HG03520 (cell line): Measurements from ENCODE around the gene TSNAXIP1.
A peak's percentile ranks its signal among the peaks of the same experiment; 100 is the strongest.
"Not testable (repeated sequence)": the region's sequence is repeated elsewhere in the genome, so short reads cannot be mapped to it uniquely, and the experiment has no call there.

ENCODE experiments used
- ATAC-seq: cut with Tn5 transposase; IDR thresholded peaks from one replicate; pipeline ENCODE4 v1.9.1; 2021; ENCODE audit warnings: mild to moderate bottlenecking, moderate library complexity; ENCODE audit not compliant: unreplicated experiment

Gene TSNAXIP1

DNA sequence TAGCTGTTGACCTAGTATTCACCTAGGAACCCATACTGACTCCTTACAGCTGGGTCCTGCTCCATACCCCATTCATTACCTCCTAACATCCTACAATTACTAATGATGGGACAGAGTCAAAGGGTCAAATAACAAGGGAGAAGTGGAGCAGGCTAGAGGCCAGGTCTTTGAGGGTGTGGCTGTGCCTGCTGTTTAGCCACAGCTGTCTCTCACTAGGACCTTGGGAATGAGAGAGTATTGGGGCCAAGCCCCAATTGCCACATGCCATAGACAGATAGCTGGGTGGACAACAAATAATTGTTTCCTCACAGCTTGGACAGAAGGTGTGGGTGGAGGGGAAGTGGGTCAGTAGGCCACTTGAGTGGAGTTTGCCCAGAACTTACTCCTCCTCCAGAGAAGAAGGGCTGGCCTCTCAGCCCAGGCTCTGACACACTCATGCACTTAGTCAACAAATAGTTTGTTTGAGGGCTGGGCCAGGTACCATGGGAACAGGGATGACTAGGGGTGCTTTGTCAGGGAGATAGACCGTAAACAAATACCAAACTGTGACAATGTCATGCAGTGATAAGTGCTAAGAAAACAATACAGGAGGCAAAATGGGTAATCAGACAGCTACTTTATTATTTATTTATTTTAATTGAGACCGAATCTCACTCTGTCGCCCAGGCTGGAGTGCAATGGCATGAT, 51.0 kb downstream of the TSNAXIP1 start:
- ATAC-seq: no peak

DNA sequence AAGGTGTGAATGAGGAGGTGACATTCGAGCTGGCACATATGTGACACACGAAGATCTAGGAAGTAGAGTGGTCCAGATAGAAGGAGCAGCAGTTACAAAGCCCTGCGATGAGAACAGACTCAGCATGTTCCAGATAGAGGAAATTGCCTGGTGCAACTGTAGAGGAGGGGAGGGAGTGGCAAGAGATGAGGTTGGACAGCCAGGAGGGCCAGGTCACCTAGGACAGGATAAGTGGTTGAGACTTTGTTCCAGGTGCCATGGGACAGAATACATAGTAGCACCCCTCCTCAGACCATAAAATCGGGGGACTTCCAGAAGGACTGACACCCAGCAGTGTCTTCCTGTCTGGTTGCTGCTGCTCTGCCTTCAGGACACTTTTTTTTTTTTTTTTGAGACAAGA, 51.8 kb downstream of the TSNAXIP1 start:
- ATAC-seq: no peak

DNA sequence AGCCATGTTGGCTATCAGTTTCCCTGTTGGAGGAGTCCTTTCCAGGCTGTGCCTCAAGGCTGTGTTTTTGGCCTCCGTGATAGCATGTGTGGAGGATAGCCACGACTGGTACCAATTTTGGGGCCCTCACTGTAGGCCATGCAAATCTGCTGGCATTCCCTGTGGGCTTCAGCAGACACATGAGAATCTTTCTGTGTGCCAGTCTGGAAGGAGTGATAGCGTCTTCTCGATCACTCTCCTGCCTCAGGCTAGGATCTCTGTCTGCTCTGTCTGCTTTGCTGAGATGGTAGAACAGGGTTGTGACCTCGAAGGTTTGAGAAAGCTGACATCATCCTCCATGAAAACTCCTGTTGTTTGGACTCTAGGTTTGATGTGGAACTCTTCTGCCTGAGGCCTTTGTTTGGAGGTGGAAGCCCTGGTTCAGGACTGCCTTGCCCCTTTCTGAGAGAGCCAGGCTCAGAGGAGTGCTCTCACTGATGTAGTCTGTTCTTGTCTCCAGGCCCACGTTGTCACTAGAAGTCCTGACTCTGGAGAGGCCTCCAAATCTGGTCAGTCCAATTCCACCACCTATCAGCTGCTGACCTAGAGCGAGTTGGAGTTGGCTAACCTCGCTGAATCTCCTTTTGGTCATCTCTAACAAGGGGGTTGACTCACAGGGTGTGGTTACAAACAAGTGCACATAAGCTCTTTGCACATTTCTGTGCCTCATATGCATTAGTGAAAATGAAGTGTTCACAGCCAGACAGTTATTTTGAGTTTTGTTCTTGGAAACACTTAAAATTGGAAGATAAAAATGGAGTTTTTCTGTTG, 54.1 kb downstream of the TSNAXIP1 start:
- ATAC-seq: no peak

DNA sequence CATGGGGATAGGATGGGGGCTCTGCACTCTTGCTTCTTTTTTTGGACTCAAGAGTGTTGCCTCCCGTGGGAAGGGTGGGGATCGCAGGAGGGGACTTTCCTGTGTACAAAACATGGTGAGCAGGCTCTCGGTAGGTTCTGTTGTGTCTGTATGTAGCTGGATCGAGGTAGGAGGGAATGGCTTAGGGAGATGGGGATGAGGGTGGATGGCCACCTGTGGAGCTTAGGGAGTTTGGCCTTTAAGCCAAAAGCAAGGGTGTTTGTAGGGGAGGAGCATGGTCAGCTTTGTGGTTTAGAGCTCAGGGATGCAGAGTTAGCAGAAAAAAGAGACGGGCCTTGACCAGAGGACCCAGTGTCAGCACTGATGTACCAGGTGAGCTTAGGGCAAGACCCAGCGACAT, 55.2 kb downstream of the TSNAXIP1 start:
- ATAC-seq: no peak

DNA sequence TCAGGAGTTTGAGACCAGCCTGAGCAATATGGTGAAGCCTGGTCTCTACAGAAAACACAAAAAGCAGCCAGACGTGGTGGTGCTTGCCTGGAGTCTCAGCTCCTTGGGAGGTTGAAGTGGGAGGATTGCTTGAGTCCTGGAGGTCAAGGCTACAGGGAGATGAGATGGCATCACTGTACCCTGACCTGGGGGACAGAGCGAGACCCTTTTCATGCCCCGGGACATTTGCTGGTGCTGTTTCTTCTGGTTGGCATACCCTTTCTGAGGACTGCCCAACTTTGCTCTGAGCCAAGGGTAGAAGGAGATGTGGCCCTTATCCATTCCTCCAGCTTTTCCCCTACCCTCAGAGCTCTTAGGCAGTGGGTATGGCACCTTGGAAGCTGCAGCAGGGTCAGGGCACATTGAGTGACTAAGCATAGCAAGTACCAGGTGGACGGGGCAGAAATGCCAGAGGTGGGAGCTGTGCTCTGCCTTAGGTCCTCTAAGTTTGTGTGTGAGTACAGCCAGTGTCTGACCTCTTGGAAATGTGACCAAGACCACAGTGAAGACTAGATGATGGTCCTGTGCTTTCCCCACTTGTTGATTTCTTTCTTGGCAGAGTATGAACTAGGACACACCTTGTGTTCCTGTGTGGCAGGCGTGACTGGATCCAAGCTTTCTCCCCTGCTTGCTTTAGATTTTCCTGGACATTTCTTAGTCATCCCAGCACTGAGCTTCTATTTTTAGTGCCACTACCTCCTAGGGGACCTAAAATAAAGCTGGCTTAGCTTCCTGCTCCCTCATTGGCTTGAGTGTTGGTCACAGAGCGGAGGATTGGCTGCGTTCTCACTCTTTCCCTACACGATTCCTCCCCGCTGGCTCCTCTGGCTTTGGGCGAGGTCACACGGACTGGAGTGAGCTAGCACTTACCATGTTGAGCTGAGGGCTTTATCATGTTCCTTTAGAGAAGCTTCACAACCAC, 56.2 kb downstream of the TSNAXIP1 start:
- no peak for ATAC-seq

DNA sequence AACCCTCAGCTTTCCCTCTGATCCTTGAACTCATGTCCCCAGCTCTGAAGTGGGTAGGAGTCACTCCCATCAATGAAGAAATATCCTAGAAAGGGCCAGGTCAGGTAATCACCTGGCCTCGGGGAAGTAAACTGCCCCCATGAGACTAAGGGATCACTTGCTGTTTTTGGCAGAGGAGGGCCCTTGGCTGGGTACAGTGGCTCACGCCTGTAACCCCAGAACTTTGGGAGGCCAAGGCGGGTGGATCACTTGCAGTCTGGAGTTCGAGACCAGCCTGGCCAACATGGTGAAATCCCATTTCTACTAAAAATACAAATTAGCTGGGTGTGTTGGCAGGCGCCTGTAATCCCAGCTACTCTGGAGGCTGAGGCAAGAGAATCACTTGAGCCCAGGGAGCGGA, 57.4 kb downstream of the TSNAXIP1 start:
- not testable (repeated sequence) for ATAC-seq

DNA sequence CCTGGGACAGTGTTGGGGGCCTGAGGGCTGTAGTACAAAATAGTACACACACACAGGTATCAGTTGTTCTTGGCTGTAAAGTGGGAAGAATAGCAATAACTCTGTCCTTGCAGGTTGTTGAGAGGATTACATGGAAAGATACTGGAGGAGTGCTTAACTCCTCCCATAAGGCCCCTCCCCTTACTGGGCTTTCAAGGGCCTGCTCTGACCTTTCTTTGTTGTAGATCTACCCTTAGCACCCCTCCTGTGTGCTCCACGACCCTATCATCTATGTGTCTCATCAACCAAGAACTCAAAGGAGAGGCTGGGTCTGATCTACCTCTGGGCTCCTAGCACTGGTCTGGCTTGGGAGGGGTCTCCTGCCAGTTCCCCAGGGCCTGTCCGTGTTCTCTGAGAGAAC, 57.9 kb downstream of the TSNAXIP1 start:
- no peak for ATAC-seq

DNA sequence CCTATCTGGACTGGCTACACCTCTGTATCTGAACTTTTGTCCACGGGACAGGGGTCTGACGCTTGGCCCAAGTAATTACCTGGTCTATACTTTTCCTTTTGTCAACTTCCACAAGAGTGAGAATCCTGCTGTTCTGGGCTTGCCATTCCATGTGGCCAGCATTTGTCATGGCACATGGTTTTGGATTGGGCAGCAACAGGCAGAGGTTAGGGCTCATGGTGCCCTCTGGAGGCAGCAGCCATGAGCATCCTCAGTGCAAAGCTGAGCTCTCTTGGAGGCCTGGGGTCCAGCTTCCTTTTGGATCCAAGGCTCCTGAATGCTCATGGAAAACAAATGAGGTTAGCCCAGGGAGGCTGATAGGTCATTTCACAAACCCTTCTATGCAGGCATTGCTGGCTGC, 58.6 kb downstream of the TSNAXIP1 start:
- ATAC-seq: no peak

DNA sequence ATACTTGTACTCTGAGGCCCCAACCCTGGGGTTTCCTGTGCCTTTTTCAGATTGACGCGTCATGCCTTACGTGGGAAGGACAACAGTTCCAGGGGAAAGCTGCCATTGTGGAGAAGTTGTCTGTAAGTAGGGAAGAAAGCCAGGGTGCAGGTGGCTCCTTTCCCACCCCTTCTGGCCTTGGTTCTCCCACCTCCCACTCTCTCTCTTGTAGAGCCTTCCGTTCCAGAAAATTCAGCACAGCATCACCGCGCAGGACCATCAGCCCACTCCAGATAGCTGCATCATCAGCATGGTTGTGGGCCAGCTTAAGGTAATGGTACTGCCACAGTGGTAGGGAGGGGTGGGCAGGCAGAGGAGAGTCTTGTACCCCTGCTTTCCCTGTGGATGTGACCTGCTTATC, 61.6 kb downstream of the TSNAXIP1 start:
- ATAC-seq: no peak

DNA sequence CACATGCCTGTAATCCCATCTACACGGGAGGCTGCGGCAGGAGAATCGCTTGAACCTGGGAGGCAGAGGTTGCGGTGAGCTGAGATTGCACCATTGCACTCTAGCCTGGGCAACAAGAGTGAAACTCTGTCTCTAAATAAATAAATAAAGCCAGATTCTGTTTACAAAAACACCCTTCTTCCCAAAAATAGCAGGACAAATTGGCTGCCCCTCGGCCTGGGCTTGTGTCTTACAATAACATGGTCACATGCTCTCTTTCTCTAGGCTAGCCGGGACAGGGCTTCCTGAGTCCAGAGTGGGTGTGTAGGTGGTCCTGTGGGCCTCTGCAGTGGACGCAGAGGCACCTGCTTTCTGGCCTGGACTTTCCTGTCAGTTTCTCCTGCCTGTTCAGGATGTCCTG, 63.0 kb downstream of the TSNAXIP1 start:
- no peak for ATAC-seq

DNA sequence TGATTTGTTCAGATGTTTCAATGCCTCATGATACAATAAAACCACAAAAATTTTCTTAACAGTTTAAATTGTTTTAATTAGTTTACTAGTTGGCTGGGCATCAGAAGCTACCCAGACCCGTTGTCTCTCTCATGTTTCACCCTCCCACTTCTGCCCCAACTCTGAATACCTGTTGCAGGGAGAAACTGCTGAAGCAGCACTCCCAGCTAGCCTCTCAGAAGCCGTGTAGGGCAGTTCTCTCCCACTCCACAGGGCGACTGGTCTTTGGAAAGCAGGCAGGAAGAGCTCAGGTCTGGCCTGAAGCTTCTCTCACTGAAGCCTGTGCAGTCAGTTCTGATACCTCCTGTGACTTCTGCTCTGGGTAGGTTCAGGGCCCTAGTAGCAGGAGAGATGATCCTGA, 64.6 kb downstream of the TSNAXIP1 start:
- no peak for ATAC-seq

DNA sequence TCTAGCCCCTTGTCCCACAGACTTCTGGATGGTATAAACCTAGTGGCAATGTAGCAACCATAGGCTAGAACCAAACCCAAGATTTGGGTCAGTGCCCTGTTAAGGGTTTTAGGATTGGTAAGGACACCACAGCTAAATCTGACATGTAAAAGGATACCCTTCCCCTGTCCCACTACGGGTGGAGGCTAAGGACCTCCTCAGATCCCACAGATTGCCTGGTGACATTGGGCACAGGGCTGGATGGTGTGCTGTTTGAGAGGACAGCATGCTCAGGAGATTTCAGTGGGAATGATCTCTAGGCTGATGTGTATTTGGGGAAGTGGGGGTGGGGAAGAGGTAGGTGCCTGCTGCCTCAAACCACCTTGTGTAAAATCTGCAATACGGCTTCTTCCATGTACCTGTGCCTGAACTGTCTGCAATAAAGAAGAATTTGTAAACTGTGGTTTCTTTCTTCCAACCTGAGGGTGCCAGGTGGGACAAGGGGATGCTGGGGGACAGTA, 65.5 kb downstream of the TSNAXIP1 start:
- ATAC-seq: no peak

DNA sequence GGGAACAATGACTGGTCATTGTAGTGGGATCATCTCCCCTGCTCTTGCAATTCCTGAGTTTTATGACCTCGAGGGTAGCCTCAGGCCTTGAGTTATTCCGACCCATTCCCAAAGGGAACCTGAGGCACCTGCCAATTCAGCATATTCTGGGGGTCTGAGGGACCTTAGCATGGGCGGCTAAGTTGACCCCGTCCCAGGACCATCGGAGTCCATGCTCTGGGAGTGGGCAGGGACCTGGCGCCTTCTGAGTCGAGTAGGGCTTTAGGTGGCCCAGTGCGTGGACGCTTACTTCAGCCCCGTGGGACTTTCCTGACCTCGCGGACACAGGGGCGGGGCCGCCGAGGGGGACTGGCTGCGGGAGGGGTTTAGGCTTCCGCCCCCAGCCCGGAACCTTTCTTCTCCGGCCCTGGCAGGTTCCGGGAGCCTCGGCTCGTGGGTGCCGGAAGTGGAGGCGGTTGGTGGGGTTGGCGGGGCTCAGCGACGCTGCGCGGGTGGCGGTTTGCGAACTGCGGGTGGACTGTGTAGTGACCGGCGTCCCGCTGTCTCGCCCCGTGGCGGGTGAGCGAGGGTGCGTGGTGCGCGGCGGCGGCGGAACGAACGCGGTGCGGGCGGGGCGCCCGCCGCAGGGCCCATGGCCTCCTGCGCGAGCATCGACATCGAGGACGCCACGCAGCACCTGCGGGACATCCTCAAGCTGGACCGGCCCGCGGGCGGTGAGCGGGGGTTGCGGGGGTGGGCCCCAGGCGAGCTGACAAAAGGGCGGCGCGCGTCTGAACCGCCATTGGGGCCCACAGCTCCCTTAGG, 66.1 kb downstream of the TSNAXIP1 start, which contains the start of gene EDC4:
EDC4 (plus strand) TSS at position 422 of the 804 bp plus-strand sequence; CDS start at position 632, 210 bp downstream.
- ATAC-seq: peak; percentile 66

DNA sequence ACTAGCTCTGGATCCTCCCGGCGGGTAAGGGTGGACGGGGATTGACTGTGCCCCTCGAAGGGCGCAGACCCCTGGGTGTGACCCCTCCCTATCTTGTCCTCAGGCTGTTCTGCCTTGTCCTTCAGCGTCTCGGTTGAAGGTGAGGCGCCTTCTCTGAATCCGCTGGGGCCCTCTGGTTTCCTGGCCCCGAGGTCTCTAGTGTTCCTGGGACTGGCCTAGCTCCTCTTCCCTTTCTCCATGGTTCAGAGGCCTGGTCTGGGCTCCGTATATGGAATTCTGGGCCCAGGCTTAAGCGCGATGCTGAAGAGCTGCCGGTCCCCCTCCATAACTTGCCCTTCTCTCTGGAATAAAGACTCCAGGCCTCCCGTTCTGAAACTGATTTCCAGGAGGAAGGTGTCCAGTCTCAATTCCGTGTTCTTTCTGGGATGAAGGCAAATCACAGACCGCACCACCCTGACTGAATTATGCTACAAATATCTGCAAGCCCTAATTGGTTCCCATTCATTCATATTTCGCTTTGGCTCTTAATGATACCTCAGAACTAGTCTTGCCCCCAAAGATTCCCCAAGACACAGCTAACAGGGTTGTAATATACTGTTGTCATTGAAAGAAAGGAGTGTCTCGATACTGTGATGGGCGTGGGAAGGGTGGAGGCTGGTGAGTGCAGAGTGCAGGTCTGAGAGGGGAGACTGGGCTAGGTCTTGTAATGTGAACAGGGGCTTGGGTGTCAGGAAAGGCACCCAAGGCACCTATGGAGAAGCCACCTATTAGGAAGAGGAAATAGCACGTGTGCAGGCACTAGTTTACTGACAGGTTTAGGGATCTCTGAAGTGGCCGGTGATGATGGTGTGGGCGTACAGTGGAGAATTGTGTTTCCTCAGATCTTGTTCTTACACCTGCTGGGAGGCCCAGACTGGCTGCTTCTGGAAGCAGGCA, 67.0 kb downstream of the TSNAXIP1 start:
- peak; percentile 11 for ATAC-seq

DNA sequence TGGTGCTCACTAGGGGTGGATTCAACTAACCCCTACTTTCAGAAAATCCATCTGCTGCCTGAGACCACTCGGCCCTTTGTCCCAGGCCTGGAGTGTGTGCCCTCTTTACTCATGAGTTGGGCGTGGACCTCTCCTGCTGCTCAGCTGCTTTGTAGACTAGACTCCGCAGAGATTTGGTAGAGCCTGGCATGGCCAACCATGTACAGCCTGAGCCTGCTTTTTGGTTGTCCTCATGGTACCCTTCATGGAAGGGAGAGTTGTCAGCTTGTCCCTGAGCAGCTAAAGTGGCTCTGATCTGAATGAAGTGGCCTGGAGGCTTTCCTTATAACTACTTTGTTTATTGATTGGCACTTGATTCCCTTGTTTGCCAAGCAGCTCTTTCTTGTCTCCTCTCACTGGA, 67.7 kb downstream of the TSNAXIP1 start:
- no peak for ATAC-seq

DNA sequence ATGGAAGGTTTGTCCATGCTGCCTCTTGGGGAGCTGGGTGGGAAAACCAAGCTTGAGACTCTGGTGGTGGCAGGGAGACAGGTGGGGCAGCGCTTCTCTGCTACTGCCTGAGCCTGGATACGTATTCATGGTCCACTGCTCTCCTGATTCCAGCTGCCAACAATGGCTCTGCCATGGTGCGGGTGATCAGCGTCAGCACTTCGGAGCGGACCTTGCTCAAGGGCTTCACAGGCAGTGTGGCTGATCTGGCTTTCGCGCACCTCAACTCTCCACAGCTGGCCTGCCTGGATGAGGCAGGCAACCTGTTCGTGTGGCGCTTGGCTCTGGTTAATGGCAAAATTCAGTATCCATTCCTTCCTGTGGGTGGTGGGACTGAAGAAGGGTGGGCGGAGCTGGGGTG, 70.4 kb downstream of the TSNAXIP1 start:
- no peak for ATAC-seq
